Peyer's patch (tissue), 4 donors: ENCODE results near the gene PCMT1.

Experiments
- POLR2A ChIP-seq, 2 donors: fragments of 450-650 bp; IDR thresholded peaks; one replicate each; pipeline ENCODE4 v1.5.1; 2017; ENCODE audit warnings: antibody characterized with exemption in 2 of 2, mild to moderate bottlenecking in 2 of 2, moderate library complexity in 2 of 2
- TF ChIP-seq, protein P1 (sequence below), 6 experiments: fragments of 450-650 bp in 4 of 6; fragments of 200-600 bp in 2 of 6; sonication (generic) in 1 of 6; IDR thresholded peaks; one replicate each; pipeline ENCODE4 v1.5.1; 2017 to 2019; ENCODE audit warnings: antibody characterized with exemption in 6 of 6, mild to moderate bottlenecking in 3 of 6, moderate library complexity in 1 of 6

DNA sequence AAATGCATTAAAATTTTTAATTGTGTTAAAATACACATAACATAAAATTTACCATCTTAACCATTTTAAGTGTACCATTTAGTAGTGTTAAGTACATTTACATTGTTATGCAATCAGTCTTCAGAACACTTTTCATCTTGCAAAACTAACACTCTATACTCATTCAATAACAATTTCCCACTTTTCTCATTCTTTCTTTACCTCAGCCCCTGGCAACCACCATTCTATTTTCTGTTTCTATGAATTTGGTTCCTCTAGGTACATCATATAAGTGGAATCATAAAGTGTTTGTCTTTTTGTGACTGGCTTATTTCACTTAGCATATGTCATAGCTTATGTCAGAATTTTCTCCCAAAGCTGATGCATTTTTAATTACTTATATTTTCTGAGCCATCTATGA is 32.2 kb downstream of the PCMT1 start:
- no peak for TF ChIP-seq POLR2A (IDR thresholded peaks at IDR 0.05)
- TF ChIP-seq, protein P1, sequence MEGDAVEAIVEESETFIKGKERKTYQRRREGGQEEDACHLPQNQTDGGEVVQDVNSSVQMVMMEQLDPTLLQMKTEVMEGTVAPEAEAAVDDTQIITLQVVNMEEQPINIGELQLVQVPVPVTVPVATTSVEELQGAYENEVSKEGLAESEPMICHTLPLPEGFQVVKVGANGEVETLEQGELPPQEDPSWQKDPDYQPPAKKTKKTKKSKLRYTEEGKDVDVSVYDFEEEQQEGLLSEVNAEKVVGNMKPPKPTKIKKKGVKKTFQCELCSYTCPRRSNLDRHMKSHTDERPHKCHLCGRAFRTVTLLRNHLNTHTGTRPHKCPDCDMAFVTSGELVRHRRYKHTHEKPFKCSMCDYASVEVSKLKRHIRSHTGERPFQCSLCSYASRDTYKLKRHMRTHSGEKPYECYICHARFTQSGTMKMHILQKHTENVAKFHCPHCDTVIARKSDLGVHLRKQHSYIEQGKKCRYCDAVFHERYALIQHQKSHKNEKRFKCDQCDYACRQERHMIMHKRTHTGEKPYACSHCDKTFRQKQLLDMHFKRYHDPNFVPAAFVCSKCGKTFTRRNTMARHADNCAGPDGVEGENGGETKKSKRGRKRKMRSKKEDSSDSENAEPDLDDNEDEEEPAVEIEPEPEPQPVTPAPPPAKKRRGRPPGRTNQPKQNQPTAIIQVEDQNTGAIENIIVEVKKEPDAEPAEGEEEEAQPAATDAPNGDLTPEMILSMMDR (IDR thresholded peaks at IDR 0.05), result no peak
